GM19372 (cell line): Measurements from ENCODE around the gene MPRIP.

Experiments
- ATAC-seq: cut with Tn5 transposase; IDR thresholded peaks from one replicate; pipeline ENCODE4 v1.9.1; 2021; ENCODE audit warnings: mild to moderate bottlenecking, low read depth, moderate library complexity; ENCODE audit not compliant: unreplicated experiment

Gene MPRIP

DNA sequence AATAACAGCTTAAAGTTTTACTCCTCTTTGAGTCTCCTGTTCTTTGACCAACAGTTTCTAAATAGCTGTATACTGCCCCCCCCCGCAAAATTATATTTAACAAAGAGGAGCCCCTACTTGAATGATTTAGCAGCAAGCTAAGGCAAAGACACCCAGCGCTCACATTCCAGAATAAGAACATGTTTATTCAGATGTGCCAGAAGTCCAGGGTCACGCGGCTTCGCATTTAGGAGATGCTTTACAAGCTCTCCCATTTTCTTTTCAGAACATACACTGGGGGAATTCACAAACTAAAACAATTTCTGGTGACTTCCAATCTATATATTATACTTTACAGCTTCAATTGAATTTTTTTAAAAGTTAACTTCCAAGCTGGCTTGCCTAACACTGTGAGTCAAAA, 158.6 kb downstream of the MPRIP start:
- ATAC-seq: no peak

DNA sequence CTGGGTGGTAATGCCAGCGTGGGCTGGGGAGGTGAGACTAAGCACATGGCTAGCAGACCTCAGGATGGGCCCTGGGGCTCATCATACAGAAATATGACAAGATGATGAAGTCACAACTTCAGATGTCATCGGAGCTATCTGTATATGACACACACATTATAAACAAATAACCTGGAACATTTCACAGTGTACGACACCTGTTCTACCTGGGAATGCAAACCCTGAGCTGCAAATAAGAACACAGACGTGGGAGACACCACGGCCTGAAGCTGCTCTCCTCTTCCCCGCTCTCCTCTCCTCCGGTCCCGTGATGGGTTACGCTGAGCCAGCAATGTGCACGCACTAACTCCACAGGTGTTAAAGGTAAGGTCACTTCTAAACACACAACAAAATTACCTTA, 159.0 kb downstream of the MPRIP start:
- no peak for ATAC-seq

DNA sequence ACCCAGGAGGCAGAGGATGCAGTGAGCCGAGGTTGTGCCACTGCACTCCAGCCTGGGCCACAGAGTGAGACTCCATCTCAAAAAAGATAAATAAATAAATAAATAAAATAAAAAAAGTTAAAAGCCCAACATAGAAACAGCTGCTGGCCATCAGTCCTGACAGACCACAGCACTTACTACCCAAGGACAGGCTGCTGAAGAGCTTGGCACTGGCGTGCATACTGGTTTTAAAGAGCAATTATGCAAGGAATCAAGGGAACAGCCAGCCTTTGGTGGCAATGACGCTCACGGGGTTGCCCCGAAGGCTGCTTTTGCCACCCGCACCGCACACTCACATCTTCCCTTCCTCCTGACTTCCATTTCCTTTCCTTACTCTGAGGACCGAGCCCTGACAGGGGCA, 159.7 kb downstream of the MPRIP start:
- ATAC-seq: no peak

DNA sequence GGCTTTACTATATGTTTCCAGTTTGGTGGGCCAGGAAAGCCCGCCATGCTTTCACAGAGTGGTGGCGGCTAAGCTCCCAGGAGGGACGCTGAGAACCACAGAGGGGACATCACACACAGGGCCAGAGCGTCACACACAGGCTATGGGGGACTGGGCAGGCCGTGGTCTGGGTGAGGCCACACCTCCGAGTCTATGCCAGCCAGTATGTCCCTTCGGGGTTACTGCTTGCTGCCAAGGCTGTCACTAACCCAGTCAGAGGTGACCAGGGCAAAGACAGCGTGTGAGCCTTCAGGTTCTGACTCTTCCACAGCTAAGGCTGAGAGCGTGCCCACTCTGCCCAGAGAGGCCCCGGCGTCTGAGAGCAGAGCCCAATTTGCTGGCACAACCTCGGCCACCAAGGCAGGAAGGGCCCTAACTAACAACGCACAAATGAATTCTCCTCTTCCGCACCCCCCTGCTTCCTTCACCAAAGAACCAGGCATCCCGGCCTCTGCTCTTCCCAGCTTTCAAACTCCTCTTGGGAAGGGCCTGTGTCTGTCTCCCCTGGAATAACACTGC, 161.0 kb downstream of the MPRIP start:
- ATAC-seq: no peak

DNA sequence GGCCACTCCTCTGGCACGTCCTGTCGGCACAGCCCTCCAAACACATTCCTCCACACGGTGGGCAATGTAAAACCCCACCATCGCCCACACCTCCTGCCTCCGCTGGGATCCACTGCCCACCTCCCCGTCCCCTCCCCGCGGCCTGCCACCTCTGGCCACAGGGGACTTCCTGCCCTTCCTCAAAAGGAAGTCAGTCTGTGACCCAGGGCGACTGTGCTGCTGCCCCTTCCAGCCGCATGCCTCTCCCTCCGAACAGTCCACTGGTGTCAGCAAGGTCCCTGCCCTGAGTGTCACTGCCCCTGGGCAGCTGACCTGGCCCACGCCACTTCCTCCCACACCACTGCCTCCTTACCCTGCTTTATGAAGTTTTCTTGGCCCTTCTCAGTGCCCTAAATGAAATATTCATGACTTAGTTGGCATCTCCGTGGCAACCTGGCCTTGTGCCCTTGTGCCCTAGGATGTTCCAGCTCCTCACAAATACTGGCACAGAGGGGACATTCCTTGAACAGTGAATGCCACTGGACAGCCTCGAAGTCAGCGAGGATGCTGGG, 161.9 kb downstream of the MPRIP start:
- ATAC-seq: no peak

DNA sequence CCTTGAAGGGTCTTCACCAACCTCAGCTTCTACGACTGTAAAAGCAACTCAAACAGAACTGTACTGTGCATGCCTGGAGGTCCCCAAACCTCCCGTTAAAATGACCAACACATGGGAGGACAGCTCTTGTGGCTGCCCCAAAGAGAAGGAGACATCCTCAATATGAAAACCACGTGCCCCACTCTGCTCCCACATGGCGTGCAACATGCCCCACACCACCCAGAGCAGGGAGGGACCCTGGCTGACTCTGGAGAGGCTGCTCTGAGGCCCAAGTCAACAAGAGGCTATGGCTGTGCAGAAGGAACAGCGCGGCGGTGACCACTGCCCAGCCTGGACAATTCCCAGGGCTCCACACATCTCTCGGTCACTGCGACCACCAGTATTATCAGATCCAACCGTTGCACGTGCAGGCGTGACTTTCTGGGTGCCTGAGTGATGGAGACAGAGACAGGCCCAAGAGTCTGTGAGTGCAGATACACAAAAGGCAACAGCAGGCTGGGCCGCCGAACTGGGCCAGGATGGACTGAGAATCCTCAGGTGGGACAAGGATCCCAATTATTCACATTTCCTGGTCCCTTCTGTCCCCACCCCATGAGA, 162.5 kb downstream of the MPRIP start:
- no peak for ATAC-seq

DNA sequence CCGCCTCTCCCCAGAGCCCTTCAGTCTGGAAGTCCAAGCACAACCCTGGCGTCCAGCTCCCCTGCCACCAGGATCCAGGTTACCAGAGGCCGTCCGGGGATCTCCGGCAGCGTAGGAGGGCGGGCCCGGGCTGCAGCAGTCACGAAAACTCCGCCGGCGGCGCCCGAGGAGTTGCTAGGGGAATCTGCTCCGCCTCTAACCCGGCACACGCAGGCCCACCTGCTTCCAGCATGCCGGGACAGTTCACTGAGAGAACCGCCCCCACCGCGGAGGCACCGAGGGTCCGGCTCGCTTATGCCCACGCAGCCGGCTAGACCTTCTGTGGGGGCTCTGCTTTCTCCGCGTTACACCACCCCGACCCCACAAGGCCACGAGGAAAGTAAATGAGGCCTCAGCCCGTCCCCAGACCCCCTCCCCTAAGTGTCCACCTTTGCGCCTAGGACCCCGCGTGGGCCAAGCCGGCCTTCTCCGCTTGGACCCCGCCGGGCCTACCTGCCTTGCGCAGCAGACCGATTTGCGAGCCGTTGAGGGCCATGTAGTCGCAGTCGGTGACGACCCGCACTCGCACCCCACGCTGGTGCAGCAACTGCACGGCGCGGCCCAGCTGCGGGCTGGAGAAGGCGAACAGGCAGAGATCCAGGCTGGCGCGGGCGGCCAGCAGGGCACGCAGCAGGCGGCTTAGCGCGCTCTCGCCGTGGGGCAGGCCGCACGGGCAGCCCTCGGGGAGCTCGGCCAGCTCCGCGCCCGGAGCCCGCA, 163.3 kb downstream of the MPRIP start:
- ATAC-seq: peak; percentile 16

DNA sequence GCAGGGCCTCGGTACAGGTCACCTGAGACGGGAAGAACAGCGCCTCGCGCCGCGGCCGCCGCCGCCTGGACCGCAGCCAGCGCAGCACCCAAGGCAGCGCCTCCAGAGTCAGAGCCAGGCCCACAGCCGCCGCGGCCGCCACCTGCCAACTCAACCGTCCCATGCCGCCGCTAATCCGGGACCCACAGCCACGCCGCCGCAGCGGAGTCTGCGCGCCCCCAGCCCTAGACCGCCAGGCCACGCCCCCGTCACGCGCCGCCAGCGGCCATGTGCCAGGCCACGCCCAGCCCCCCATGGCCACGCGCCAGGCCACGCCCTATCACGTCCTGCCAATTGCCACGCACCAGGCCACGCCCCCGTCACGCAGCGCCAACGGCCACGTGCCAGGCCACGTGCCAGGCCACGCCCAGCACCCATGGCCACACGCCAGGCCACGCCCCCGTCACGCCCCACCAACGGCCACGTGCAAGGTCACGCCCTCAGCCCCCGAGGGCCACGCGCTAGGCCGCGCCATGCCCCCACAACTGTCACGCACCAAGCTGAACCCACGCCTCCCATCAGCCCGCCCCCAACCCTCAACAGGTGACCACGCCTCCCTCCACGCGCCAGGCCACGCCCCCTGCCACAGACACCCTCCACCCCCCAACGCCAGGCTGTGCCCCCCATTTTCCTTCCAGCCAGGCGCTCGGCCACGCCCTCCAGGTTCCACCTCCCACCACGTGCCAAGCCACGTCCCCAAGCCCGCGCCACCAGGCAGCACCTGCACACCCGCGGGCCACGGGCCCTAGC, 164.1 kb downstream of the MPRIP start, which contains the start of gene PLD6:
Gene PLD6 (minus strand): TSS at position 210 of the 789 bp plus-strand sequence. CDS start 47 bp downstream, at position 163.
- ATAC-seq: peak; percentile 75

DNA sequence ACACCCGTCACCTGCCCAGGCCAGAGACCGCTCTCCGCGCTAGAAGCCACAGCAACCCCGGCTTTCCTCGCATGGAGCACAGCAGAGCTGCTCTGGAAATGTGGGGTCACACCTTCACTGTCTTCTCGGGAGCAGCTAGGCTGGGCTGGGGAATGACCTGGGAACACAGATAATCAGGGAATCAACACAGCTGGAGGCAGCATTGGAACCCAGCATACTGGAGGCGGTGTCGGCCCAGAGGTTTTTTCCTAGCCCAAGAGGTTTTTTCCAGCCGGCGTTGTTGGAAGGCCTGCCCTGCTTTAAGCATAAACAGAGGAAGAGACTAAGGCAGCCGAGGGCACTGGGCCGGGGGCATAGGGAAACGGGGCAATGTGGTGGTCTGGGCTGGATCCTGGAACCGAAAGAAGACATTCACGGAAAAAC, 164.7 kb downstream of the MPRIP start:
- no peak for ATAC-seq

DNA sequence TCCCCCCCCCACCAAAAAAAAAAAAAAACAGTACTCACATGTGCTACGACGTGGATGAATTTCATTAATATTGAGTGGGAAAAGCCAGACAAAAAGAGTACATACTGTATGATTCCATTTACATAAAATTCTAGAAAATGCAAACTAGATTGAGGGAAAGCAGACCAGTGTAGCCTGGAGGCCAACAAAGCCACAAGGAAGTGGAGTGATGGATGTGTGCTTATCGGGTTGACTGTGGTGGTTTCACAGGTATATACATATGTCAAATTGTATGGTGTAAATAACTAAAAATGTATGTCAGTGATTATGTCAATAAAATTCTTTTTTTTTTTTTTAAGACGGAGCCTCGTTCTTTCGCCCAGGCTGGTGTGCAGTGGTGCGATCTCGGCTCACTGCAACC, 165.7 kb downstream of the MPRIP start:
- ATAC-seq: no peak

DNA sequence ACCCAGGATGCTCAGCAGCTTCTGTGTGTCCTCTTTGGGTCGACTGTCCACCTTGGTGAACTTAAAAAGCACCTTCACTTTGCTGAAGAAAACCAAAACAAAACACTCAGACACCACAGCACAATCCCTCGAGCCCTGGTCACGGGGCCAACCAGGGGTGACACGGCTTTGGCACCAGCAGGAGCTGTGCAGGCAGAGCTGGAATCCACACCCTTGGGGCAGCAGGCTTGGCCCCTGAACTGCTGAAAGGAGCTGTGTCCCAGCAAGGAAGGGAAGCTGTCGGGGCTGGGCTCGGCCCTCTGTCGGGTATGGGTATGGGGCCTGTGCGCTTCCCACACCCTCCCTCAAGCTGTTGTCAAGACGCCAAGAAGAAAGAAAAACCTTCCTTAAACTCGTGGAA, 171.5 kb downstream of the MPRIP start:
- no peak for ATAC-seq

DNA sequence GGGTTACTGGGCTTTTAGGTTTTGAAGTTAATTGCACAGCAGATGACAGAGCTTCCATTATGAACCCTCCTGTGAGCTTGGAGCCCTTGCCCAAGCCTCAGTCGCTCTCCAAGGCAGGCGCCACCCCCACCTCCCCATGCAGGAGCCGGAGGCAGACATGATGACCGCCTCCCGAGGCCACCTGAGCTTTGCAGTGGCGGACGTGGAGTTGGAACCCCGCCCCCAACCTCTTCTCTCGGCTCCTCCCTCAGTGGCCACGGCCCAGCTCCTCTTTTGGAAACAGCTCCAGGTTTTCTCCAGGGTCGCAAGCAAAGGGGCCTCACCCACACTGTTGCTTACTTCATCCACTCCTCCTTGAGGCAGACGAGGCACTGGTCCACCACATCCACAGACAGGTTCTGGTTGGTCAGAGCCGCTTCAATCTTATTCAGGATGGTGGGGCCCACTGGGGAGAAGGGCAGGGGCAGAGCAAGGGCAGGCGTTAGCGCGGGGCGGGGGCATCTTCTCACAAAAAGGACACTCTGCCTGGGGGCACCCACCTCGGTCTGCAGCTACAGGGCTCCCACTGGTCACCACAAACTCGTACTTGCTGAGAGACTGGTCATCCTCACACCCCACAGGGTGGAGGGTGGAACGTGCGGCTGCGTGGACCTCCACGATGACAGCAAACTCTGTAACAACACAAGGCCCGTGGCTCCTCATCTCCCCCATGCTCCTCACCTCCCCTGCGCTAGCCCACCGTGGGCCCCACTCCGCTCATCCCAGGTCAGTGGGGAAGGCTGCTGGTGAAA, 172.6 kb downstream of the MPRIP start:
- ATAC-seq: no peak

DNA sequence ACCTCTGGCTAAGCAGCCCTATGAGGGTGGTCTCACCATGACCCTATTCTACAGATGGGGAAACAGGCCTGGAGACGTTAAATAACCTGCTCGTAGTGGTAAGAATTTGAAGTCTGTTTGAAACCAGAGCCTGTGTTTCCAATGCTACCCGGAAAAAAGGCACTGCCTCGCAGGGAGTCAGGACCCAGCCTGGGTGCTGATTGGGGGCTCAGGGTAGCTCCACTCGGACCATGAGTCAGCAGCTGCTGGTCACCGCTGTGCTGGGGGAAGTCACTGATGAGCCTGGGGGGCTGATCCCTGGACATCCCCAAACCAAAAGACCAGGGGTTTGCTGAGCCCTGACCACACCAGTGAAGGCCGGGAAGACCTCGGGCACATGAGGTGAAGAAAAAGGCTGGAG, 173.3 kb downstream of the MPRIP start:
- ATAC-seq: no peak

DNA sequence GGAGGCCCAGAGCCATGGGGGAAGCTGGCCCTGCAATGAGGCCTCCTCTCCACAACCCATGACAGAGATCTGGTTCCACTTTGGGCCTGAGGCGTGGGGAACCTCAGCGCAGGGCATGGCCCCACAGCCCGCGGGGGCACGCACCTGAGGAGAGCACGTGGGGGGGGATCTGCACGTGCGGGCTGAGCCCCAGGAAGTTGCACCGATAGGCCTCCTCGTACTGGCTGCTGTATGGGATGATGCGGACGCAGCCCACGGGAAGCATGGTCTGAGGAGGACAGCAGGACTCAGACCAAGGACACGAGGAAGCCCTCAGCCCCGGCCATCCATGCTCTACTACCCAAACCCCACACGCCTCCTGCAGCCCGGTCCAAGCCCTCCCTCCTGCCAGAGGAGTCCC, 174.0 kb downstream of the MPRIP start:
- ATAC-seq: no peak

DNA sequence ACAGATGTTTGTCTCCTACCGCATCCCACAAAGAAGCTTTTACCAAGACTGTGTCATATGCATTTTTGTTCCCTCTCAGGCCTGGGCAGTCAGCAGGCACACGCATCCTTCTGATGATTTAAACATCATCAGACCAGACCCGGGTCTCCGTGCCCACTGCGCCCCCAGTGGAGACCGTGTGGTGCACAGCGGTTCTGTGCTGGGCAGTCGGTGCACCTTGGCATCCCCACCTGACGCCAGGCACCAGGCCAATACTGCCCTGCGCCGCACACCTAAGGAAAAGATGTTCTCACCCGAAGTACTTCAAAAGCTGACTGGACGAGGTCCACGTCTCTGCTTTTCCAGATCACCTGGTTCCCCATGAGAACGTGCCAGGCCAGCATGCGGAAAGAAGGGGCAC, 174.5 kb downstream of the MPRIP start:
- ATAC-seq: no peak

DNA sequence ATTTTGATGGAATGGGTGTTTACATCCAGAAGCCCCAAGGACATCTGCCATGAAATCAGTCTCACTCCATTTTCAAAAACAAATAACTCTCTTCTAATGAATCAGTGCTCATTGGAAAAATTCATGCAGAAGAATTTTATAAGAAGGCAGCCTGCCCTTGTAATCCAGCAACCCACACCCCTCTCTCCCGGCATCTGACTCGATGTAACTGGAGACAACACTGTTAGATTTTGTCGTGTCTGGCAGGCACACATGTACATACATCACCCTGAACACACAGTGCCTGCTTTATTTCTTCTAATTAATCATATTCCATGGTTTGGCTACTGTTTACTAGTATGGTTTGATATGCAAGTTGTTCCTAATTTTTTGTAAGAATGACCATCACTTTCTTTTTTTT, 175.7 kb downstream of the MPRIP start:
- no peak for ATAC-seq

DNA sequence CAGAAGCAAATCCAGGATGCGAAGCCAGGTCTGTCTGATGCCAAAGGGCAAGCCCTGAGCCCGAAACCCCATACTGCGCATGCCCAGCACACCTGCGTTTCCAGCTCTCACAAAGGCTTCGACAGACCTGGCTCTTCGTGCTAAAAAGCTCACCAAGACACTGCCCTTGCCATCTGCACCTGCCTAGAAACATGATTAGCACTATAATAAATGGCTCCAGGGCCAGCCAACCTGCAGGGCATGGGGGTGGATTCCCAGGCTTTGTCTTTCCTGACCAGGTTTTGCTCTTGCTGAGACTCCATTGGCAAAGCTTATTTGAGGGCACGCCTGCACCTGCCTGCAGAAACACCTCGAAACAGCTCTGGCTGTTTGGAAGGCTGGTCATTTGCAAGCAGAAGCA, 178.3 kb downstream of the MPRIP start:
- ATAC-seq: no peak

DNA sequence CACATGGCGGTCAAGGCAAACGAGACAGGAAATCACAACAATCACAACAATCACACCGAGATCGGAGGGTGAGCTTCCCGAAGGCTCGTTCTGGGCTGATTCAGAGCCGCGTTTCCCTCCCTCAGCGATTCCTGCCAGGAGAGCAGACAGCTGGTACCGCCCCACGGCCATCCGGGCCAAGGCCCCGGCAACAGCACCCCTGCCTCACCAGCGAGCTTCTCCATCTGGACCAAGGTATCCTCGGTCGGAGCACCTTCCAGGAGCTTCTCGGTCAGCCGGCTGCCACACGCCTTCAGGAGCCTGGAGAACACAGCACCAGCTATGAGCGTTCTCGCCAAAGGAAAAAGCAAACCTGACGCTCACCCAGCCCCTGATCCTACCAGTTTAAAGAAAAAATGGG, 179.1 kb downstream of the MPRIP start:
- ATAC-seq: no peak

DNA sequence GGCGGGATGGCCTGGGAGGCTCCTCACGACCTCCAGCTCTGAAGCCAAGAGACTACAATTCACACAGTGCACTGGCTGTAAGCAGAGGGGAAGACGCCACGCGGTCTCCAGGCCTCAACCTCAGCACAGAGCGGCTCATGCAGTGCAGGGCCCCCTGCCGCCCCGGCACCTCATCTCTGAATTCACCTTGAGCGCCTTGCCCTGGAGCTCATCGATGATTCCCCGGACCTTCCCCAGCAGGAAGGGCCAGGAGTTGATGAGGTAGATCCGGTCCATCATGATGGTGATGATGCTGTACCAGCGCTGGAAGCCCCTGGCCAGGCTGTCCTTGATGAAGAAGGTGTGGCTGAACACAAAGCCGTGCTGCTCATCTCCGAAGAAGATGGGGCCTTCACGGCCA, 181.5 kb downstream of the MPRIP start:
- no peak for ATAC-seq

DNA sequence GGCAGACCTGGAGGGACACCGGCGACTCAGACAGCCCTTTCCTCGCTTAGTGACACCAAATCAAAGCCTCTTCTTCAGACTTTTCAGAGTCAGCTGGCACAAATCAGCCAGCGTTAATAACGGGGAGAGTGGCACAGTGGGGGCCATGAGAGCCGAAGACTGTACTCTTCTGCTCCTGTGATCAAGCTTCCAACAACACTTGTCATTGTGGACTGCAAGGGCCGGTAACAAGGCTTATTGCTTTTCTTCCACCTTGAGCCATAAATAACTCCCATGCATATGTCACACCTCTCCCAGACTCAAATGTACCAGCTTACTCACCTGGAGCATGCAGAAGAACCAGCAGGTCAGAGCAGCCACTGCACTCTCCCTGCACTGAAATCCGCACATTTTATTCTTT, 181.9 kb downstream of the MPRIP start:
- no peak for ATAC-seq
